Sigmoid colon (tissue), 7 donors: ENCODE data around the gene FCER2. TPM values are rescaled to one million over a fixed set of nuclear protein-coding genes. Genes with fewer than 3 reads are reported as not detected.

Experiments
- DNase-seq: peaks from one replicate; pipeline ENCODE4 v3.0.0-alpha.2; 2019
- H3K27ac ChIP-seq, 4 donors: fragments of 200-600 bp; sonication (generic); one replicate each; pipeline ENCODE4 v1.5.1; 2016 to 2019; ENCODE audit warnings: mild to moderate bottlenecking in 1 of 4
- H3K27me3 ChIP-seq, 3 donors: fragments of 200-600 bp; sonication (generic); one replicate each; pipeline ENCODE4 v1.5.1; 2019; ENCODE audit warnings: mild to moderate bottlenecking in 1 of 3
- H3K36me3 ChIP-seq, 4 donors: fragments of 200-600 bp; sonication (generic); one replicate each; pipeline ENCODE4 v1.5.1; 2016 to 2019
- H3K4me1 ChIP-seq, 4 donors: fragments of 200-600 bp; sonication (generic); one replicate each; pipeline ENCODE4 v1.5.1; 2017 to 2019
- H3K4me3 ChIP-seq, 4 donors: fragments of 200-600 bp; sonication (generic); one replicate each; pipeline ENCODE4 v1.5.1; 2017 to 2019; ENCODE audit warnings: mild to moderate bottlenecking in 2 of 4, moderate library complexity in 1 of 4
- H3K9me3 ChIP-seq, 4 donors: fragments of 200-600 bp in 3 of 4; sonication (generic) in 3 of 4; one replicate each; pipeline versions ENCODE4 v1.5.1 to v1.6.1; 2013 to 2019
- CTCF ChIP-seq, 4 experiments: fragments of 450-650 bp in 3 of 4; fragments of 200-600 bp in 1 of 4; IDR thresholded peaks; one replicate each; pipeline ENCODE4 v1.5.1; 2016 to 2019; ENCODE audit warnings: antibody characterized with exemption in 4 of 4, mild to moderate bottlenecking in 3 of 4, moderate library complexity in 2 of 4
- EP300 ChIP-seq, 4 donors: sonication (generic); formaldehyde crosslinking; IDR thresholded peaks; one replicate each; pipeline ENCODE4 v1.6.1; 2017; ENCODE audit warnings: antibody characterized with exemption in 4 of 4
- POLR2A ChIP-seq, 2 donors: fragments of 450-650 bp; IDR thresholded peaks; one replicate each; pipeline ENCODE4 v1.6.1; 2016; ENCODE audit warnings: antibody characterized with exemption in 2 of 2, mild to moderate bottlenecking in 2 of 2, moderate library complexity in 2 of 2
- POLR2AphosphoS5 ChIP-seq, 4 donors: sonication (generic); formaldehyde crosslinking; IDR thresholded peaks; one replicate each; pipeline ENCODE4 v1.6.1; 2017; ENCODE audit warnings: antibody characterized with exemption in 4 of 4
- WGBS, 2 donors: extraction: QIAGEN DNeasy Blood & Tissue Kit; methylation state at CpG; one replicate each; pipeline ENCODE4 v1.1.7; 2013; 5-methylcytosine and 5-hydroxymethylcytosine counted together
- intact Hi-C: fragments of 100-400 bp; cut with DNase I; formaldehyde crosslinking; loops from one replicate; pipeline ENCODE4 v1.15.1; 2023
- polyA plus RNA-seq, 3 donors: library from polyadenylated mRNA; stranded (reverse); fragments of 200-250 nt; gene quantifications; one replicate each; pipeline ENCODE4 v1.2.3, GENCODE V29; 2013
- total RNA-seq, 4 donors: library from RNA; depleted of rRNA; stranded (reverse); fragments of >200 nt; gene quantifications; one replicate each; pipeline ENCODE4 v1.1.0, GENCODE V29; 2016
- donor health status: healthy with polysubstance abuse.
- donor health status: Bipolar disorder and iron deficiency.
- donor health status: healthy.

FCER2 gene
- total and polyA plus RNA-seq, 7 donors: 0.27 to 14.7 (median 0.61) TPM; not detected in 1

- Histone ChIP-seq H3K9me3 (no peaks in the 10 kb centered on the region), H3K36me3 (no peaks in the 10 kb centered on the region), H3K27me3 (peaks cover 11 to 56% (median 41%) of the 10 kb centered on the region in 3 donors), H3K27ac (no peak overlapping the region), H3K4me1 (peaks cover 0 to 5% (median 2%) of the 10 kb centered on the region in 4 donors), H3K4me3 (no peak overlapping the region)
- WGBS, 2 donors: 63 to 75% methylated on average over 39 of the region's 39 CpGs
- intact Hi-C loops: no loop called here
- TF ChIP-seq EP300 (IDR thresholded peaks at IDR 0.05): no peak
- TF ChIP-seq CTCF (IDR thresholded peaks at IDR 0.05): no peak
- TF ChIP-seq POLR2AphosphoS5 (IDR thresholded peaks at IDR 0.05): no peak
- TF ChIP-seq POLR2A (IDR thresholded peaks at IDR 0.05): no peak
- DNase-seq: no peak
These were observed 29.3 kb upstream of the FCER2 start for GRCh38 chr19:7731218-7731595.

- Histone ChIP-seq H3K4me3 (no peak overlapping the region), H3K27me3 (peaks cover 11 to 56% (median 41%) of the 10 kb centered on the region in 3 donors), H3K9me3 (no peaks in the 10 kb centered on the region), H3K27ac (no peak overlapping the region), H3K4me1 (peaks cover 0 to 5% (median 2%) of the 10 kb centered on the region in 4 donors), H3K36me3 (no peaks in the 10 kb centered on the region)
- TF ChIP-seq CTCF (IDR thresholded peaks at IDR 0.05) (no peak), POLR2A (IDR thresholded peaks at IDR 0.05) (no peak), POLR2AphosphoS5 (IDR thresholded peaks at IDR 0.05) (no peak), EP300 (IDR thresholded peaks at IDR 0.05) (no peak)
- WGBS, 2 donors: 5 to 14% methylated on average over 78 of the region's 78 CpGs
- no peak for DNase-seq
- intact Hi-C loops: no loop called here
These were observed 28.6 kb upstream of the FCER2 start for GRCh38 chr19:7730286-7731217.

- no peak overlapping the region for H3K27ac ChIP-seq
- no peak for DNase-seq
- TF ChIP-seq EP300 (IDR thresholded peaks at IDR 0.05) (no peak), CTCF (IDR thresholded peaks at IDR 0.05) (no peak), POLR2AphosphoS5 (IDR thresholded peaks at IDR 0.05) (no peak), POLR2A (IDR thresholded peaks at IDR 0.05) (no peak)
- H3K27me3 ChIP-seq: peaks cover 11 to 56% (median 41%) of the 10 kb centered on the region in 3 donors
- peaks cover 0 to 5% (median 2%) of the 10 kb centered on the region in 4 donors for H3K4me1 ChIP-seq
- WGBS, 2 donors: 6 to 8% methylated on average over 34 of the region's 34 CpGs
- intact Hi-C loops: no loop called here
- H3K36me3 ChIP-seq: no peaks in the 10 kb centered on the region
- H3K4me3 ChIP-seq: no peak overlapping the region
- no peaks in the 10 kb centered on the region for H3K9me3 ChIP-seq
These were observed 27.9 kb upstream of the FCER2 start for GRCh38 chr19:7729831-7730285.

- WGBS, 2 donors: 12 to 17% methylated on average over 16 of the region's 16 CpGs
- peaks cover 11 to 54% (median 41%) of the 10 kb centered on the region in 3 donors for H3K27me3 ChIP-seq
- H3K36me3 ChIP-seq: no peaks in the 10 kb centered on the region
- intact Hi-C loops: no loop called here
- no peak overlapping the region for H3K27ac ChIP-seq
- H3K4me3 ChIP-seq: no peak overlapping the region
- no peaks in the 10 kb centered on the region for H3K9me3 ChIP-seq
- no peak for DNase-seq
- peaks cover 0 to 5% (median 2%) of the 10 kb centered on the region in 4 donors for H3K4me1 ChIP-seq
- no peak for TF ChIP-seq POLR2A (IDR thresholded peaks at IDR 0.05)
These were observed 27.3 kb upstream of the FCER2 start for GRCh38 chr19:7729211-7729610.

GRCh38 chr19:7725791-7726190 is 23.9 kb upstream of the FCER2 start:
- no peak overlapping the region for H3K4me3 ChIP-seq
- intact Hi-C loops: no loop called here
- no peaks in the 10 kb centered on the region for H3K9me3 ChIP-seq
- H3K27me3 ChIP-seq: peaks cover 11 to 40% (median 25%) of the 10 kb centered on the region in 3 donors
- 51 to 64% methylated on average over 2 of the region's 2 CpGs for WGBS, 2 donors
- TF ChIP-seq POLR2A (IDR thresholded peaks at IDR 0.05) (no peak), EP300 (IDR thresholded peaks at IDR 0.05) (no peak), POLR2AphosphoS5 (IDR thresholded peaks at IDR 0.05) (no peak), CTCF (IDR thresholded peaks at IDR 0.05) (no peak)
- H3K36me3 ChIP-seq: no peaks in the 10 kb centered on the region
- no peak overlapping the region for H3K27ac ChIP-seq
- no peak for DNase-seq
- peaks cover 0 to 5% (median 2%) of the 10 kb centered on the region in 4 donors for H3K4me1 ChIP-seq
